ENCODE data around the gene IER5L.

GRCh38 chr9:129149442-129149841, 28.6 kb downstream of the IER5L start:
- no peak for TF ChIP-seq POLR2AphosphoS5 (IDR thresholded peaks at IDR 0.05)
- no peak for TF ChIP-seq POLR2A (IDR thresholded peaks at IDR 0.05)
- TF ChIP-seq EP300 (IDR thresholded peaks at IDR 0.05), result no peak
- TF ChIP-seq, protein P1, sequence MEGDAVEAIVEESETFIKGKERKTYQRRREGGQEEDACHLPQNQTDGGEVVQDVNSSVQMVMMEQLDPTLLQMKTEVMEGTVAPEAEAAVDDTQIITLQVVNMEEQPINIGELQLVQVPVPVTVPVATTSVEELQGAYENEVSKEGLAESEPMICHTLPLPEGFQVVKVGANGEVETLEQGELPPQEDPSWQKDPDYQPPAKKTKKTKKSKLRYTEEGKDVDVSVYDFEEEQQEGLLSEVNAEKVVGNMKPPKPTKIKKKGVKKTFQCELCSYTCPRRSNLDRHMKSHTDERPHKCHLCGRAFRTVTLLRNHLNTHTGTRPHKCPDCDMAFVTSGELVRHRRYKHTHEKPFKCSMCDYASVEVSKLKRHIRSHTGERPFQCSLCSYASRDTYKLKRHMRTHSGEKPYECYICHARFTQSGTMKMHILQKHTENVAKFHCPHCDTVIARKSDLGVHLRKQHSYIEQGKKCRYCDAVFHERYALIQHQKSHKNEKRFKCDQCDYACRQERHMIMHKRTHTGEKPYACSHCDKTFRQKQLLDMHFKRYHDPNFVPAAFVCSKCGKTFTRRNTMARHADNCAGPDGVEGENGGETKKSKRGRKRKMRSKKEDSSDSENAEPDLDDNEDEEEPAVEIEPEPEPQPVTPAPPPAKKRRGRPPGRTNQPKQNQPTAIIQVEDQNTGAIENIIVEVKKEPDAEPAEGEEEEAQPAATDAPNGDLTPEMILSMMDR (IDR thresholded peaks at IDR 0.05), result no peak

Measured in sigmoid colon (tissue), 4 donors.